Anterior cingulate cortex (tissue), 58 donors: ENCODE measurements around the gene KANSL2.
"Not testable (repeated sequence)": the region's sequence is repeated elsewhere in the genome, so short reads cannot be mapped to it uniquely, and the experiment has no call there.

ENCODE experiments used
- DNase-seq, 58 donors: peaks; one replicate each; lab custom pipeline; 2025; lab: John Stamatoyannopoulos, UW

KANSL2 gene, protein sequence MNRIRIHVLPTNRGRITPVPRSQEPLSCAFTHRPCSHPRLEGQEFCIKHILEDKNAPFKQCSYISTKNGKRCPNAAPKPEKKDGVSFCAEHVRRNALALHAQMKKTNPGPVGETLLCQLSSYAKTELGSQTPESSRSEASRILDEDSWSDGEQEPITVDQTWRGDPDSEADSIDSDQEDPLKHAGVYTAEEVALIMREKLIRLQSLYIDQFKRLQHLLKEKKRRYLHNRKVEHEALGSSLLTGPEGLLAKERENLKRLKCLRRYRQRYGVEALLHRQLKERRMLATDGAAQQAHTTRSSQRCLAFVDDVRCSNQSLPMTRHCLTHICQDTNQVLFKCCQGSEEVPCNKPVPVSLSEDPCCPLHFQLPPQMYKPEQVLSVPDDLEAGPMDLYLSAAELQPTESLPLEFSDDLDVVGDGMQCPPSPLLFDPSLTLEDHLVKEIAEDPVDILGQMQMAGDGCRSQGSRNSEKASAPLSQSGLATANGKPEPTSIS

GRCh38 chr12:48681710-48682532 is at the start of gene KANSL2:
TSS of gene KANSL2 (minus strand) at chr12:48682238. CDS start at chr12:48681632, 606 bp downstream.
- peak; percentile 71 to 99 (median 97) for DNase-seq

DNA sequence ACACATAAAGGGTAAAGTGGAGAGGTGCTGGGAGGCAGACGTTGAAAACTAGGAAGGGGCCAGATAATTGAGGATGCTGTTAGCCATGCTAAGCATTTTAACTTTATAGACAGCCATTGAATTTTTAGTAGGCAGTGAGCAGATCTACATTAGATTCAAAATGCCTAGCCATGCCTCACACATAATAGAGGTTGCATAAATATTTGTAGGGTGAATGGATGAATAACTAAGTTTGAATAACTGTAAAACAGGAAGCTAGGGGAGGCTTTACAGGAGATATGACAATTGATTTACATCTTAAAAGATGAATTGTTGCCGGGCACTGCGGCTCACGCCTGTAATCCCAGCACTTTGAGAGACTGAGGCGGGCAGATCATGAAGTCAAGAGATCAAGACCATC is 46.8 kb upstream of the KANSL2 start:
- DNase-seq = no peak

GRCh38 chr12:48720737-48721136 is 38.7 kb upstream of the KANSL2 start:
- DNase-seq = not testable (repeated sequence)

DNA sequence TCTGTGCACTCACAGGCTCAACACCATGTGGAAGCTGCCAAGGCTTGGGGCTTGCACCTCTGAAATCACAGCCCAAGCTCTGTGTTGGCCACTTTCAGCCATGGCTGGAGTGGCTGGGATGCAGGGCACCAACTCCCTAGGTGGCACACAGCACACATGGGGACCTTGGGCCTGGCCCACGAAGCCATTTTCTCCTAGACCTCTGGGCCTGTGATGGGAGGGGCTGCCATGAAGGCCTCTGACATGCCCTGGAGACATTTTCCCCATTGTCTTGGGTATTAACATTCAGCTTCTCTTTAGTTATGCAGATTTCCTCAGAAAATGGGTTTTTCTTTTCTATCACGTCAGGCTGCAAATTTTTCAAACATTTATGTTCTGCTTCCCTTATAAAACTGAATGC is 38.1 kb upstream of the KANSL2 start:
- not testable (repeated sequence) for DNase-seq

- not testable (repeated sequence) for DNase-seq
These were observed 37.0 kb upstream of the KANSL2 start for GRCh38 chr12:48719002-48719401.

- no peak for DNase-seq
These were observed 35.2 kb upstream of the KANSL2 start for GRCh38 chr12:48717252-48717695.

DNA sequence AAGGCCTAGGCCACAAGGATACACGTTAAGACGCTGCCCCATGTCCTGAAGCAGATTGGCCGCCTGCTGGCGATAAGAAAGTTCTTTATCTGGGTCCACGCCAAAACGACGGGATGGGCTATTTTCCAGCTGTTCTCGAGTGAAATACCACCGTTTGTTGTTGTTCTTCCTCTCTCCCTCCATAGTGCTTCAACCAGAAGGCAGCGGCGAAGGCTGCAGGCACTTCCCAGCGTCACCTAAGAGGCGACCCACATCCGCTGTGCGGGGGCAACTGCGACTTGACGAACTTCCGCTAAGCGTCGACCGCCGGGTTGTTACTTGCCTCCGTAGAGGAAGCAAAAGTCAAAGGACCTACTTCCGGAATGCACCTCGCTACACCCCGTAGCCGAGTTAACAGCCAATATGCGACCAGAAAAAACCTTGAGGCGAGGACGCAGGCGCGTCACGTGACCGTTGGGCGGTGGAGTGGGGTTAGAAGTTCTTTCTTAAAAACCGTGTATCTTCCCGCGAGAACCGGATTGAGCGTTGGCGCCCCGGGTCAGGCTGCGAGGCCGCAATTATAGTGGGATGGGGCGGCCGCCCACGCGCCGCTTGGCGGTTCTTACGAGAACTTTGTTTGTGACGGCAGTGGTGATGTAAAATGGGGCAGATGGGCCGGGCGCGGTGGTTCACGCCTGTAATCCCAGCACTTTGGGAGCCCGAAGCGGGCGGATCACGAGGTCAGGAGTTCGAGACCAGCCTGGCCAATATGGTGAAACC is 34.6 kb upstream of the KANSL2 start, which contains the start of gene CCNT1:
Gene CCNT1, minus strand, starts transcription at position 215 of the 759 bp plus-strand sequence. Its CDS starts 32 bp downstream, at position 183.
- peak; percentile 92 to 100 (median 97) for DNase-seq

DNA sequence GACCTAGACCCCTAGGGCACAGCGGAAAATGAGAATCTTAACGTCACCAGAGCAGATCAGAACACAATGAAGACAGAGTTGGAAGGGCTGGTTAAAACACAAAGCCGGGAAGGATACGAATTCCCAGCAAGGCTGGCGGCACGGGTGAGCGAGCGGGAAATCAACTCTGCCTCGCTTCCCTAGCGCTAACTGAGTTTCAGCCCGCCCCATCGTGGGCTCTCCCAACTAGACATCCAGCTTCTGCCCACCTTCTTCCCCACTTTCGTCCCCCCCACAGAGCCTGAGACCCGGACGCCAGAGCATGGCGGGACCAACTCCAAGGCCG is 34.1 kb upstream of the KANSL2 start:
- no peak for DNase-seq

DNA sequence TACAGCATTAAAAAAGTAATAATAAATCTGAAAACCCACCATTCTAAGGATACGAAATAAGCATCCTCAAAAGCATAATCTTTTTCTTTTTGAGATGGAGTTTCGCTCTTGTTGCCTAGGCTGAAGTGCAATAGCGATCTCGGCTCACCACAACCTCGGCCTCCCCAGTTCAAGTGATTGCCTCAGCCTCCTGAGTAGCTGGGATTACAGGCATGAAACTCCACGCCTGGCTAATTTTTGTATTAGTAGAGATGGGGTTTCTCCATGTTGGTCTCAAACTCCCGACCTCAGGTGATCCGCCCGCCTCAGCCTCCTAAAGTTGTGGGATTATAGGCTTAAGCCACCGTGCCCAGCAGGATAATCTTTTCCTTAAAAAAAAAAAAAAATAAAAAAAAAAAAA is 30.2 kb upstream of the KANSL2 start:
- no peak for DNase-seq

- not testable (repeated sequence) for DNase-seq
These were observed 16.8 kb upstream of the KANSL2 start for GRCh38 chr12:48698822-48699221.

DNA sequence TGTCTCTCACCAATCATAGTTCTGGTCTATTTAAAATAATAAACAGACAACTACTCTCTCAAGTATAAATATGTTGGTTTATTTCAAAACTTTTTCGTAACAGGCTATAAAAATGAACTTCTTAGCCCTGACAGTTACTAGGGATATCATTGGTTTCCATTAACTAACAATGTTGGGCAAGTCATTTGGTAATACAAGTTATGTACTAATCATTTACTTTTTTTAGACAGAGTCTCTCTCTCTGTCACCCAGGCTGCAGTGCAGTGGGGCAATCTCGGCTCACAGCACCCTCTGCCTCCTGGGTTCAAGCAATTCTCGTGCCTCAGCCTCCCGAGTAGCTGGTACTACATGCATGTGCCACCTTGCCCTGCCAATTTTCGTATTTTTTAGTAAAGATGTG is 14.6 kb upstream of the KANSL2 start:
- no peak for DNase-seq

GRCh38 chr12:48695859-48696258 is 13.8 kb upstream of the KANSL2 start:
- DNase-seq = no peak

DNA sequence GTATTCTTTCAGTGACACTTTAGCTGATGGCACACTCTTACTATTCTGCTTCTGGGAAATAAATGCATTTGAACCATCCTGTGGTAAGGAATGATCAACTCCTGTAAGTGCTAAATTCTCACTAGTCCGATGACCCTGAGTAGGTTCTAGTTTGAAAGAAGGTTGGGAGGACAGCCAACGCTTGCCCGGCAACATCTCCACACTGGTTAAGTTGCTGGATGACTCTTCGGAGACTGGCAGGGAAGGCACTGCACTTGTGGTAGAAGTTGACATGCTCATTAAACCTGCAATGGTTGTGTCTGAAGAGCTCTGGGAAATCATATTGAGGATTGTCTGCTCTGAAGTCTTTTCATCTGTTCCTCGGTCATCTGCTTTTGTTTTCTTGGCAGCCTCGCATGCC is 12.0 kb upstream of the KANSL2 start:
- DNase-seq = no peak

- DNase-seq = no peak
These were observed 11.5 kb upstream of the KANSL2 start for GRCh38 chr12:48693572-48693971.

- no peak for DNase-seq
These were observed 9.9 kb upstream of the KANSL2 start for GRCh38 chr12:48691826-48692487.

GRCh38 chr12:48690990-48691389 is 9.0 kb upstream of the KANSL2 start:
- DNase-seq = no peak

- no peak for DNase-seq
These were observed 8.4 kb upstream of the KANSL2 start for GRCh38 chr12:48690436-48690835.

GRCh38 chr12:48688836-48689235 is 6.8 kb upstream of the KANSL2 start:
- DNase-seq = no peak

- DNase-seq = no peak
These were observed 5.6 kb upstream of the KANSL2 start for GRCh38 chr12:48687592-48687991.
